Keratinocyte (primary cell): Measurements from ENCODE around the gene TMEM201. TPM values are rescaled to one million over a fixed set of nuclear protein-coding genes. Genes with fewer than 3 reads are reported as not detected.

Experiments
- DNase-seq: peaks from one replicate; pipeline ENCODE4 v3.0.0-alpha.2; 2011; ENCODE audit warnings: low read depth, missing footprints, low spot score
- FAIRE-seq: peaks from 2 replicates; lab custom pipeline; 2011; peaks lifted over from hg19 to GRCh38; lab: Jason Lieb, UNC
- H2AFZ ChIP-seq: 2 replicates; pipeline ENCODE4 v1.6.0; 2012; ENCODE audit warnings: low read length, control low read depth, inconsistent platforms; ENCODE audit not compliant: control insufficient read depth
- H3K27ac ChIP-seq: 2 replicates; pipeline ENCODE4 v1.5.1; 2011; ENCODE audit warnings: low read length; ENCODE audit not compliant: control insufficient read depth, insufficient read depth
- H3K27me3 ChIP-seq: 3 replicates; pipeline ENCODE4 v1.6.0; 2011; ENCODE audit warnings: low read length; ENCODE audit not compliant: control insufficient read depth, insufficient read depth; ENCODE audit errors: extremely low read depth
- H3K36me3 ChIP-seq, 2 experiments: 2 replicates in 1 of 2; 3 replicates in 1 of 2; pipeline ENCODE4 v1.5.1; 2011; ENCODE audit warnings: low read length in 2 of 2, mild to moderate bottlenecking in 1 of 2; ENCODE audit not compliant: control insufficient read depth in 2 of 2, insufficient read depth in 2 of 2; ENCODE audit errors: extremely low read depth in 1 of 2
- H3K4me1 ChIP-seq: 3 replicates; pipeline ENCODE4 v1.5.1; 2011; ENCODE audit warnings: low read length; ENCODE audit not compliant: control insufficient read depth, insufficient read depth; ENCODE audit errors: extremely low read depth
- H3K4me2 ChIP-seq: 3 replicates; pipeline ENCODE4 v1.6.0; 2011; ENCODE audit warnings: low read depth, low read length; ENCODE audit not compliant: control insufficient read depth, insufficient read depth; ENCODE audit errors: extremely low read depth
- H3K4me3 ChIP-seq, 3 experiments: fragments of 200-600 bp in 1 of 3; sonication (generic) in 1 of 3; 2 replicates in 2 of 3; 3 replicates in 1 of 3; pipeline ENCODE4 v1.5.1; 2011 to 2016; ENCODE audit warnings: low read length in 3 of 3, mild to moderate bottlenecking in 3 of 3, control low read depth in 2 of 3, inconsistent platforms in 1 of 3, low read depth in 1 of 3, mixed read lengths in 1 of 3, mixed run types in 1 of 3, moderate library complexity in 1 of 3; ENCODE audit not compliant: control insufficient read depth in 2 of 3, insufficient read depth in 2 of 3; ENCODE audit errors: extremely low read depth in 1 of 3
- H3K79me2 ChIP-seq: 2 replicates; pipeline ENCODE4 v1.6.0; 2012; ENCODE audit warnings: low read length; ENCODE audit not compliant: control insufficient read depth, insufficient read depth
- H3K9ac ChIP-seq: 3 replicates; pipeline ENCODE4 v1.6.0; 2011; ENCODE audit warnings: low read length; ENCODE audit not compliant: control insufficient read depth, insufficient read depth; ENCODE audit errors: extremely low read depth
- H3K9me1 ChIP-seq: 3 replicates; pipeline ENCODE4 v1.6.0; 2011; ENCODE audit warnings: low read length; ENCODE audit not compliant: control insufficient read depth, insufficient read depth; ENCODE audit errors: extremely low read depth
- H3K9me3 ChIP-seq: 2 replicates; pipeline ENCODE4 v1.5.1; 2012; ENCODE audit warnings: low read depth, low read length; ENCODE audit not compliant: control insufficient read depth
- H4K20me1 ChIP-seq: 3 replicates; pipeline ENCODE4 v1.6.0; 2011; ENCODE audit warnings: low read length; ENCODE audit not compliant: control insufficient read depth, insufficient read depth; ENCODE audit errors: extremely low read depth
- CTCF ChIP-seq, 3 experiments: IDR thresholded peaks in 1 of 3; conservative IDR thresholded peaks in 1 of 3; optimal IDR thresholded peaks in 1 of 3; 2 replicates in 2 of 3; 3 replicates in 1 of 3; pipeline versions ENCODE3 to v1.5.1; 2011; ENCODE audit warnings: low read length in 3 of 3, mild to moderate bottlenecking in 3 of 3, moderate library complexity in 2 of 3, control low read depth in 1 of 3, inconsistent platforms in 1 of 3; ENCODE audit not compliant: insufficient read depth in 2 of 3; ENCODE audit errors: extremely low read depth in 1 of 3
- EZH2 ChIP-seq: IDR thresholded peaks from one replicate; pipeline ENCODE4 v1.6.1; 2012; ENCODE audit warnings: inconsistent platforms, mild to moderate bottlenecking, low read length, moderate library complexity
- dilution Hi-C: fragments of 300-500 bp; cut with MboI; formaldehyde crosslinking; loops from one replicate; pipeline ENCODE4 v1.7.0; 2020; ENCODE audit warnings: low sequenced_read_pairs; ENCODE audit not compliant: extremely low pct_ligation_motif_present
- polyA plus RNA-seq, 5 experiments: library from polyadenylated mRNA; depleted of rRNA in 3 of 5; stranded (reverse) in 3 of 5; stranded (forward) in 1 of 5; unstranded in 1 of 5; fragments of >200 nt; gene quantifications; 1 replicate in 1 of 5; 2 replicates in 3 of 5; 3 replicates in 1 of 5; pipeline versions ENCODE4 v1.2.1 to v1.2.3, GENCODE V29; 2011 to 2012; ENCODE audit warnings: missing spikeins in 2 of 5, low read depth in 1 of 5, low replicate concordance in 1 of 5

The TMEM201 gene
- polyA plus RNA-seq, 1 donor (not counting 4 experiments of a cell fraction or from before 2014, with no cell fraction given) = 1.5 TPM

DNA sequence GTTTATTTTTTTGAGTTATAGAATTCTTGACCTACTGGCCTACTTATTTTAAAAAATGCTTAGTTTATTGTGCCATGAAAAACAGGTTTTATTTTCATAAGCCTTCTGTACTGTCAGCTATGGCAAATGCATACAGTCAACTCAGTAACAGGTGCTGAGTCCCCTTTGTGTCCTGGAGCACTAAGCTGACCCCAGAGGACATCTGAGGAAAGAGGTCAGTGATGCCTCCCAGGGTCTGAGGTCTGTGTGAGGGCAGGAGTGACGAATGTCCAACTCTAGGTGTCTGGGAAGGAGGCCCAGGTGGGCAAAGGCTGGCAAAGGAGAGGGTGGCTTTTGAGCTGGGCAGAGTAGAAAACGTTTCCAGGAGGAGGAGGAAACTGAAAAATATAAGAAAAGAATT lies 7.8 kb upstream of the TMEM201 start:
- FAIRE-seq = no peak
- Histone ChIP-seq H3K9me1 (no peaks in the 10 kb centered on the region), H3K27me3 (no peaks in the 10 kb centered on the region), H3K36me3 (peaks cover 8 to 9% of the 10 kb centered on the region in 2 experiments), H4K20me1 (no peaks in the 10 kb centered on the region), H3K4me1 (no peaks in the 10 kb centered on the region), H3K9me3 (no peaks in the 10 kb centered on the region), H3K4me2 (no peak overlapping the region), H3K4me3 (no peak overlapping the region), H3K27ac (no peak overlapping the region), H3K9ac (no peak overlapping the region), H3K79me2 (no peaks in the 10 kb centered on the region), H2AFZ (no peak overlapping the region)
- TF ChIP-seq EZH2 (no peak), CTCF (optimal IDR thresholded peaks at IDR 0.05 in 1 of 3, IDR thresholded peaks at IDR 0.05 in 1 of 3, conservative IDR thresholded peaks at IDR 0.05 in 1 of 3; ENCODE audit: extremely low read depth in 1 of 3, insufficient read depth in 2 of 3, low read length in 3 of 3) (no peak)
- DNase-seq = no peak
- dilution Hi-C loops = no loop called here

GRCh38 chr1:9586147-9586766 lies 2.5 kb upstream of the TMEM201 start:
- dilution Hi-C loops = no loop called here
- peaks cover 9% of the 10 kb centered on the region for H3K4me1 ChIP-seq

More at GRCh38 chr1:9586147-9586766, 2.5 kb upstream of the TMEM201 start:
- peaks cover 22% of the 10 kb centered on the region for H3K79me2 ChIP-seq
- no peaks in the 10 kb centered on the region for H3K9me3 ChIP-seq
- H2AFZ ChIP-seq = no peak overlapping the region
- H3K9ac ChIP-seq = no peak overlapping the region
- H3K36me3 ChIP-seq = peaks cover 0 to under 1% of the 10 kb centered on the region in 2 experiments
- DNase-seq (no peak), FAIRE-seq (no peak)
- H4K20me1 ChIP-seq = peaks cover 10% of the 10 kb centered on the region
- H3K27ac ChIP-seq = no peak overlapping the region
- peaks cover 11% of the 10 kb centered on the region for H3K9me1 ChIP-seq
- TF ChIP-seq EZH2 (no peak), CTCF (optimal IDR thresholded peaks at IDR 0.05 in 1 of 3, IDR thresholded peaks at IDR 0.05 in 1 of 3, conservative IDR thresholded peaks at IDR 0.05 in 1 of 3; ENCODE audit: extremely low read depth in 1 of 3, insufficient read depth in 2 of 3, low read length in 3 of 3) (no peak)
- H3K27me3 ChIP-seq = no peaks in the 10 kb centered on the region
- H3K4me3 ChIP-seq = no peak overlapping the region
- H3K4me2 ChIP-seq = no peak overlapping the region
